GM19239 (cell line): ENCODE measurements around the gene SLC24A3.

Experiments
- DNase-seq: peaks from one replicate; pipeline ENCODE4 v3.0.0; 2011; ENCODE audit warnings: low spot score; ENCODE audit not compliant: insufficient read length
- FAIRE-seq: peaks from 2 replicates; lab custom pipeline; 2011; peaks lifted over from hg19 to GRCh38; lab: Jason Lieb, UNC

SLC24A3 gene

GRCh38 chr20:19268426-19268825 lies 56.0 kb downstream of the SLC24A3 start:
- DNase-seq = no peak
- FAIRE-seq = no peak

GRCh38 chr20:19269737-19270340 lies 57.4 kb downstream of the SLC24A3 start:
- DNase-seq (no peak), FAIRE-seq (no peak)

- DNase-seq = no peak
- FAIRE-seq = no peak
Observed at GRCh38 chr20:19271879-19272651, 59.6 kb downstream of the SLC24A3 start.

GRCh38 chr20:19272976-19273654 lies 60.7 kb downstream of the SLC24A3 start:
- no peak for FAIRE-seq

GRCh38 chr20:19274001-19274400 lies 61.6 kb downstream of the SLC24A3 start:
- DNase-seq (no peak), FAIRE-seq (no peak)

More at GRCh38 chr20:19272976-19273654, 60.7 kb downstream of the SLC24A3 start:
- DNase-seq = no peak

- DNase-seq = no peak
- no peak for FAIRE-seq
Observed at GRCh38 chr20:19274412-19275015, 62.1 kb downstream of the SLC24A3 start.

GRCh38 chr20:19275038-19275629 lies 62.7 kb downstream of the SLC24A3 start:
- DNase-seq = no peak
- FAIRE-seq = no peak

- DNase-seq = no peak
- no peak for FAIRE-seq
Observed at GRCh38 chr20:19275630-19276071, 63.2 kb downstream of the SLC24A3 start.

GRCh38 chr20:19277381-19277780 lies 64.9 kb downstream of the SLC24A3 start:
- no peak for DNase-seq
- FAIRE-seq = no peak

GRCh38 chr20:19283490-19284025 lies 71.1 kb downstream of the SLC24A3 start:
- FAIRE-seq = no peak
- no peak for DNase-seq

- DNase-seq = no peak
- no peak for FAIRE-seq
Observed at GRCh38 chr20:19284400-19285178, 72.1 kb downstream of the SLC24A3 start.

GRCh38 chr20:19285436-19285835 lies 73.0 kb downstream of the SLC24A3 start:
- DNase-seq = no peak
- FAIRE-seq = no peak

- FAIRE-seq (no peak), DNase-seq (no peak)
Observed at GRCh38 chr20:19288061-19288460, 75.6 kb downstream of the SLC24A3 start.

GRCh38 chr20:19288636-19289035 lies 76.2 kb downstream of the SLC24A3 start:
- no peak for FAIRE-seq
- no peak for DNase-seq

- DNase-seq (no peak), FAIRE-seq (no peak)
Observed at GRCh38 chr20:19289451-19289850, 77.0 kb downstream of the SLC24A3 start.

GRCh38 chr20:19291024-19291817 lies 78.8 kb downstream of the SLC24A3 start:
- FAIRE-seq (no peak), DNase-seq (no peak)

GRCh38 chr20:19291818-19292132 lies 79.3 kb downstream of the SLC24A3 start:
- FAIRE-seq (no peak), DNase-seq (no peak)

GRCh38 chr20:19292254-19292653 lies 79.8 kb downstream of the SLC24A3 start:
- DNase-seq = no peak
- FAIRE-seq = no peak

- no peak for DNase-seq
- FAIRE-seq = no peak
Observed at GRCh38 chr20:19295076-19295475, 82.6 kb downstream of the SLC24A3 start.
